HepG2 (cell line): ENCODE data around the gene UQCRHL. TPM values are rescaled to one million over a fixed set of nuclear protein-coding genes. Genes with fewer than 3 reads are reported as not detected.

ENCODE experiments used
- ADNP ChIP-seq: sonication (generic); formaldehyde crosslinking; IDR thresholded peaks from 2 replicates; pipeline ENCODE4 v1.4.0; 2020; ENCODE audit warnings: missing genetic modification reagents
- CBX1 ChIP-seq: IDR thresholded peaks from one replicate; pipeline ENCODE4 v1.6.1; 2016; ENCODE audit warnings: antibody characterized with exemption, low read depth
- FOXP1 ChIP-seq, 2 experiments: fragments of 450-650 bp in 1 of 2; IDR thresholded peaks; 2 replicates each; pipeline ENCODE4 v1.6.1; 2017 to 2018; ENCODE audit warnings: antibody characterized with exemption in 1 of 2
- GFI1 ChIP-seq: sonication (generic); formaldehyde crosslinking; IDR thresholded peaks from 2 replicates; pipeline ENCODE4 v1.5.0; 2020; ENCODE audit warnings: missing genetic modification reagents, mild to moderate bottlenecking, borderline replicate concordance
- GZF1 ChIP-seq: sonication (generic); formaldehyde crosslinking; IDR thresholded peaks from 2 replicates; pipeline ENCODE4 v1.5.1; 2020; ENCODE audit warnings: mild to moderate bottlenecking, missing genetic modification reagents
- IRX3 ChIP-seq: sonication (generic); formaldehyde crosslinking; IDR thresholded peaks from 2 replicates; pipeline ENCODE4 v1.8.1; 2023; ENCODE audit warnings: mild to moderate bottlenecking, low read depth, missing genetic modification reagents, borderline replicate concordance
- KDM1A ChIP-seq: IDR thresholded peaks from 2 replicates; pipeline ENCODE4 v1.6.1; 2016; ENCODE audit warnings: missing compliant biosample characterization
- MTA3 ChIP-seq: sonication (generic); formaldehyde crosslinking; IDR thresholded peaks from 2 replicates; pipeline ENCODE4 v1.4.0; 2020; ENCODE audit warnings: missing genetic modification reagents
- MXD1 ChIP-seq: sonication (generic); formaldehyde crosslinking; IDR thresholded peaks from 2 replicates; pipeline ENCODE4 v1.4.0; 2020; ENCODE audit warnings: mild to moderate bottlenecking, missing genetic modification reagents
- NCOA2 ChIP-seq: sonication (generic); formaldehyde crosslinking; IDR thresholded peaks from 2 replicates; pipeline ENCODE4 v1.8.0; 2022; ENCODE audit warnings: inconsistent platforms
- NR1H2 ChIP-seq: sonication (generic); formaldehyde crosslinking; IDR thresholded peaks from 2 replicates; pipeline ENCODE4 v1.8.1; 2022; ENCODE audit warnings: low read depth, missing genetic modification reagents, borderline replicate concordance
- NR2F1 ChIP-seq, 2 experiments: fragments of 450-650 bp in 1 of 2; formaldehyde crosslinking in 1 of 2; IDR thresholded peaks; 2 replicates each; pipeline versions ENCODE4 v1.5.0 to v1.6.1; 2016 to 2020; ENCODE audit warnings: mild to moderate bottlenecking in 1 of 2, missing compliant biosample characterization in 1 of 2, missing genetic modification reagents in 1 of 2, moderate library complexity in 1 of 2
- PLRG1 ChIP-seq: fragments of 450-650 bp; conservative IDR thresholded peaks from 2 replicates; pipeline ENCODE4 v1.6.1; 2016
- RFX5 ChIP-seq: IDR thresholded peaks from 2 replicates; pipeline ENCODE4 v1.6.1; 2011; ENCODE audit warnings: low read depth, low read length, improper control_type of control experiment
- SMAD9 ChIP-seq: sonication (generic); formaldehyde crosslinking; IDR thresholded peaks from 2 replicates; pipeline ENCODE4 v1.5.1; 2020; ENCODE audit warnings: mild to moderate bottlenecking, missing genetic modification reagents
- YEATS4 ChIP-seq: sonication (generic); formaldehyde crosslinking; IDR thresholded peaks from 2 replicates; pipeline ENCODE4 v1.4.0; 2020; ENCODE audit warnings: missing genetic modification reagents, borderline replicate concordance
- ZBTB25 ChIP-seq: IDR thresholded peaks from 2 replicates; pipeline ENCODE4 v1.6.1; 2018; ENCODE audit warnings: missing genetic modification reagents
- ZFP41 ChIP-seq: sonication (generic); formaldehyde crosslinking; IDR thresholded peaks from 2 replicates; pipeline ENCODE4 v1.4.0; 2020; ENCODE audit warnings: mild to moderate bottlenecking, missing genetic modification reagents, borderline replicate concordance
- ZFP62 ChIP-seq: sonication (generic); formaldehyde crosslinking; IDR thresholded peaks from 2 replicates; pipeline ENCODE4 v1.4.0; 2020; ENCODE audit warnings: missing genetic modification reagents
- ZHX1 ChIP-seq: sonication (generic); formaldehyde crosslinking; IDR thresholded peaks from 2 replicates; pipeline ENCODE4 v1.8.1; 2022; ENCODE audit warnings: low read depth, mild to moderate bottlenecking, missing genetic modification reagents
- ZNF274 ChIP-seq: sonication (generic); formaldehyde crosslinking; IDR thresholded peaks from 2 replicates; pipeline ENCODE4 v1.5.1; 2020; ENCODE audit warnings: mild to moderate bottlenecking, missing genetic modification reagents
- ZNF431 ChIP-seq: sonication (generic); formaldehyde crosslinking; IDR thresholded peaks from 2 replicates; pipeline ENCODE4 v1.9.0; 2022; ENCODE audit warnings: missing genetic modification reagents, low read depth, mild to moderate bottlenecking, borderline replicate concordance
- ZNF503 ChIP-seq: sonication (generic); formaldehyde crosslinking; IDR thresholded peaks from 2 replicates; pipeline ENCODE4 v1.4.0; 2020; ENCODE audit warnings: missing genetic modification reagents
- ZNF543 ChIP-seq: sonication (generic); formaldehyde crosslinking; IDR thresholded peaks from 2 replicates; pipeline ENCODE4 v1.4.0; 2020; ENCODE audit warnings: mild to moderate bottlenecking, missing genetic modification reagents
- polyA plus RNA-seq, 8 experiments: library from polyadenylated mRNA; depleted of rRNA in 3 of 8; stranded (reverse) in 7 of 8; unstranded in 1 of 8; fragments of >200 nt; fragmentation: Illumina TruSeq in 4 of 8; extraction: Trizol in 4 of 8; gene quantifications; 2 replicates each; pipeline versions ENCODE4 v1.2.1 to v1.2.3, GENCODE V29; 2011 to 2016; ENCODE audit warnings: low read depth in 4 of 8, missing spikeins in 1 of 8, mixed read lengths in 1 of 8; ENCODE audit not compliant: insufficient read depth in 1 of 8
- total RNA-seq, 5 experiments: library from RNA; depleted of rRNA; stranded (reverse); fragments of >200 nt; fragmentation: Illumina TruSeq; extraction: Trizol; gene quantifications; 2 replicates each; pipeline ENCODE4 v1.2.3, GENCODE V29; 2016; ENCODE audit warnings: low read depth in 1 of 5

The UQCRHL gene
- total and polyA plus RNA-seq, 2 of the 13 experiments (the other 11 are each of a cell fraction or from before 2014, with no cell fraction given) = 1.8 to 2.3 TPM

GRCh38 chr1:15799928-15800835 lies 7.3 kb downstream of the UQCRHL start (continued):
- TF ChIP-seq ZBTB25 = no peak; the same call in 1 of the 2 replicates
- peak; percentile 77 for TF ChIP-seq KDM1A (CRISPR knock-in tag)
- TF ChIP-seq RFX5 = no peak
- TF ChIP-seq ZFP62 (CRISPR knock-in tag) = no peak
- peak; percentile 17; the same call in 1 of the 2 replicates for TF ChIP-seq ZNF431 (CRISPR knock-in tag)
- no peak for TF ChIP-seq ADNP (CRISPR knock-in tag)
- no peak for TF ChIP-seq ZFP41 (CRISPR knock-in tag)
- no peak; the same call in 1 of the 2 replicates for TF ChIP-seq ZNF274
- TF ChIP-seq YEATS4 (CRISPR knock-in tag) = peak; percentile 53; the same call in 1 of the 2 replicates
- peak; percentile 22 for TF ChIP-seq CBX1
- no peak for TF ChIP-seq FOXP1 (IDR thresholded peaks at IDR 0.05)
- TF ChIP-seq FOXP1 (CRISPR knock-in tag; IDR thresholded peaks at IDR 0.05) = peak; percentile 54; the same call in 1 of the 2 replicates
- TF ChIP-seq NCOA2 (CRISPR knock-in tag) = peak; percentile 75; the same call in 1 of the 2 replicates
- TF ChIP-seq ZNF543 (CRISPR knock-in tag) = peak; percentile 68
- TF ChIP-seq GZF1 (CRISPR knock-in tag) = no peak
- peak; percentile 67 for TF ChIP-seq ZNF503 (CRISPR knock-in tag)
- TF ChIP-seq ZHX1 (CRISPR knock-in tag) = no peak
- no peak for TF ChIP-seq NR1H2 (CRISPR knock-in tag)
- peak in 1 of 2 experiments; percentile 79 for TF ChIP-seq NR2F1 (CRISPR knock-in tag; IDR thresholded peaks at IDR 0.05)
- no peak for TF ChIP-seq IRX3
- TF ChIP-seq SMAD9 = no peak
- TF ChIP-seq PLRG1 = no peak
- TF ChIP-seq MTA3 (CRISPR knock-in tag) = no peak
- peak; percentile 84 for TF ChIP-seq GFI1 (CRISPR knock-in tag)
- peak; percentile 74; the same call in 1 of the 2 replicates for TF ChIP-seq MXD1 (CRISPR knock-in tag)
